Keratinocyte (primary cell): Measurements from ENCODE around the gene RENBP. TPM values are rescaled to one million over a fixed set of nuclear protein-coding genes. Genes with fewer than 3 reads are reported as not detected.

Experiments used
- DNase-seq: peaks from one replicate; pipeline ENCODE4 v3.0.0-alpha.2; 2011; ENCODE audit warnings: low read depth, missing footprints, low spot score
- FAIRE-seq: peaks from 2 replicates; lab custom pipeline; 2011; peaks lifted over from hg19 to GRCh38; lab: Jason Lieb, UNC
- H2AFZ ChIP-seq: 2 replicates; pipeline ENCODE4 v1.6.0; 2012; ENCODE audit warnings: low read length, control low read depth, inconsistent platforms; ENCODE audit not compliant: control insufficient read depth
- H3K27ac ChIP-seq: 2 replicates; pipeline ENCODE4 v1.5.1; 2011; ENCODE audit warnings: low read length; ENCODE audit not compliant: control insufficient read depth, insufficient read depth
- H3K27me3 ChIP-seq: 3 replicates; pipeline ENCODE4 v1.6.0; 2011; ENCODE audit warnings: low read length; ENCODE audit not compliant: control insufficient read depth, insufficient read depth; ENCODE audit errors: extremely low read depth
- H3K36me3 ChIP-seq, 2 experiments: 2 replicates in 1 of 2; 3 replicates in 1 of 2; pipeline ENCODE4 v1.5.1; 2011; ENCODE audit warnings: low read length in 2 of 2, mild to moderate bottlenecking in 1 of 2; ENCODE audit not compliant: control insufficient read depth in 2 of 2, insufficient read depth in 2 of 2; ENCODE audit errors: extremely low read depth in 1 of 2
- H3K4me1 ChIP-seq: 3 replicates; pipeline ENCODE4 v1.5.1; 2011; ENCODE audit warnings: low read length; ENCODE audit not compliant: control insufficient read depth, insufficient read depth; ENCODE audit errors: extremely low read depth
- H3K4me2 ChIP-seq: 3 replicates; pipeline ENCODE4 v1.6.0; 2011; ENCODE audit warnings: low read depth, low read length; ENCODE audit not compliant: control insufficient read depth, insufficient read depth; ENCODE audit errors: extremely low read depth
- H3K4me3 ChIP-seq, 3 experiments: fragments of 200-600 bp in 1 of 3; sonication (generic) in 1 of 3; 2 replicates in 2 of 3; 3 replicates in 1 of 3; pipeline ENCODE4 v1.5.1; 2011 to 2016; ENCODE audit warnings: low read length in 3 of 3, mild to moderate bottlenecking in 3 of 3, control low read depth in 2 of 3, inconsistent platforms in 1 of 3, low read depth in 1 of 3, mixed read lengths in 1 of 3, mixed run types in 1 of 3, moderate library complexity in 1 of 3; ENCODE audit not compliant: control insufficient read depth in 2 of 3, insufficient read depth in 2 of 3; ENCODE audit errors: extremely low read depth in 1 of 3
- H3K79me2 ChIP-seq: 2 replicates; pipeline ENCODE4 v1.6.0; 2012; ENCODE audit warnings: low read length; ENCODE audit not compliant: control insufficient read depth, insufficient read depth
- H3K9ac ChIP-seq: 3 replicates; pipeline ENCODE4 v1.6.0; 2011; ENCODE audit warnings: low read length; ENCODE audit not compliant: control insufficient read depth, insufficient read depth; ENCODE audit errors: extremely low read depth
- H3K9me1 ChIP-seq: 3 replicates; pipeline ENCODE4 v1.6.0; 2011; ENCODE audit warnings: low read length; ENCODE audit not compliant: control insufficient read depth, insufficient read depth; ENCODE audit errors: extremely low read depth
- H3K9me3 ChIP-seq: 2 replicates; pipeline ENCODE4 v1.5.1; 2012; ENCODE audit warnings: low read depth, low read length; ENCODE audit not compliant: control insufficient read depth
- H4K20me1 ChIP-seq: 3 replicates; pipeline ENCODE4 v1.6.0; 2011; ENCODE audit warnings: low read length; ENCODE audit not compliant: control insufficient read depth, insufficient read depth; ENCODE audit errors: extremely low read depth
- EZH2 ChIP-seq: IDR thresholded peaks from one replicate; pipeline ENCODE4 v1.6.1; 2012; ENCODE audit warnings: inconsistent platforms, mild to moderate bottlenecking, low read length, moderate library complexity
- dilution Hi-C: fragments of 300-500 bp; cut with MboI; formaldehyde crosslinking; loops from one replicate; pipeline ENCODE4 v1.7.0; 2020; ENCODE audit warnings: low sequenced_read_pairs; ENCODE audit not compliant: extremely low pct_ligation_motif_present
- polyA plus RNA-seq, 5 experiments: library from polyadenylated mRNA; depleted of rRNA in 3 of 5; stranded (reverse) in 3 of 5; stranded (forward) in 1 of 5; unstranded in 1 of 5; fragments of >200 nt; gene quantifications; 1 replicate in 1 of 5; 2 replicates in 3 of 5; 3 replicates in 1 of 5; pipeline versions ENCODE4 v1.2.1 to v1.2.3, GENCODE V29; 2011 to 2012; ENCODE audit warnings: missing spikeins in 2 of 5, low read depth in 1 of 5, low replicate concordance in 1 of 5
- TF ChIP-seq, protein P1 (sequence below), 3 experiments: IDR thresholded peaks in 1 of 3; conservative IDR thresholded peaks in 1 of 3; optimal IDR thresholded peaks in 1 of 3; 2 replicates in 2 of 3; 3 replicates in 1 of 3; pipeline versions ENCODE3 to v1.5.1; 2011; ENCODE audit warnings: low read length in 3 of 3, mild to moderate bottlenecking in 3 of 3, moderate library complexity in 2 of 3, control low read depth in 1 of 3, inconsistent platforms in 1 of 3; ENCODE audit not compliant: insufficient read depth in 2 of 3; ENCODE audit errors: extremely low read depth in 1 of 3

RENBP gene
- polyA plus RNA-seq, 1 donor (not counting 4 experiments of a cell fraction or from before 2014, with no cell fraction given), result 0.16 TPM

DNA sequence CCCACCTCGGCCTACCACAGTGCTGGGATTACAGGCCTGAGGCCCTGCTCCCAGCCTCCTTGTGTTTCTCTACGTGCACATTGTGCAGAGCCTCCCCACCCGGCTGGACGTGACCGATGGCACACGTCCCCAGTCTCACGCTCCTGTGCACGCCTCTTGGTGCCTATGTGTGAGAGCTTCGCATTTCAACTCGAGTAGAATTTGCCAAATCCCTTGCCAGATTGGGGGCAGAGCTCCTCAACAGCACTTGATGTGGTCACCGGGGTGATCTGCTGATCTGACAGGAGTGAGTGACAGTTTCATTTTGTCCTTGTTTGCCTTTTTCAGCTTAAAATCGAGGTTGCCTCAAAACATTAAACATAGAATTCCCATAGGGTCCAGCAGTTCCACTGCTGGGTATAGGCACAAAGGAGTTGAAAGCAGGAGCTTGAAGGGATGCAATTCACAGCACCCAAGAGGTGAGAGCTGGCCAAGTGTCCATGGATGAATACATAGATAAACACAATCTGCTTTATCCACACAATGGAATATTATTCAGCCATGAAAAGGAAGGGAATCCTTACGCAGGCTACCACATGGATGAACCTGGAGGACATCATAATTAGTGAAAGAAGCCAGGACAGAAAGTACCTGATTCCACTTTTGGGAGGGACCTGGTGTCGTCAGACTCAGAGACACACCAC is 45.7 kb upstream of the RENBP start:
- Histone ChIP-seq H3K27me3 (no peaks in the 10 kb centered on the region), H3K9me1 (no peaks in the 10 kb centered on the region), H4K20me1 (no peaks in the 10 kb centered on the region), H2AFZ (no peak overlapping the region), H3K4me3 (no peak overlapping the region), H3K79me2 (no peaks in the 10 kb centered on the region), H3K4me2 (no peak overlapping the region), H3K9ac (no peak overlapping the region), H3K4me1 (peaks cover 4% of the 10 kb centered on the region), H3K36me3 (no peaks in the 10 kb centered on the region), H3K27ac (no peak overlapping the region), H3K9me3 (no peaks in the 10 kb centered on the region)
- TF ChIP-seq EZH2, result no peak
- TF ChIP-seq, protein P1, sequence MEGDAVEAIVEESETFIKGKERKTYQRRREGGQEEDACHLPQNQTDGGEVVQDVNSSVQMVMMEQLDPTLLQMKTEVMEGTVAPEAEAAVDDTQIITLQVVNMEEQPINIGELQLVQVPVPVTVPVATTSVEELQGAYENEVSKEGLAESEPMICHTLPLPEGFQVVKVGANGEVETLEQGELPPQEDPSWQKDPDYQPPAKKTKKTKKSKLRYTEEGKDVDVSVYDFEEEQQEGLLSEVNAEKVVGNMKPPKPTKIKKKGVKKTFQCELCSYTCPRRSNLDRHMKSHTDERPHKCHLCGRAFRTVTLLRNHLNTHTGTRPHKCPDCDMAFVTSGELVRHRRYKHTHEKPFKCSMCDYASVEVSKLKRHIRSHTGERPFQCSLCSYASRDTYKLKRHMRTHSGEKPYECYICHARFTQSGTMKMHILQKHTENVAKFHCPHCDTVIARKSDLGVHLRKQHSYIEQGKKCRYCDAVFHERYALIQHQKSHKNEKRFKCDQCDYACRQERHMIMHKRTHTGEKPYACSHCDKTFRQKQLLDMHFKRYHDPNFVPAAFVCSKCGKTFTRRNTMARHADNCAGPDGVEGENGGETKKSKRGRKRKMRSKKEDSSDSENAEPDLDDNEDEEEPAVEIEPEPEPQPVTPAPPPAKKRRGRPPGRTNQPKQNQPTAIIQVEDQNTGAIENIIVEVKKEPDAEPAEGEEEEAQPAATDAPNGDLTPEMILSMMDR (optimal IDR thresholded peaks at IDR 0.05 in 1 of 3, IDR thresholded peaks at IDR 0.05 in 1 of 3, conservative IDR thresholded peaks at IDR 0.05 in 1 of 3; ENCODE audit: extremely low read depth in 1 of 3, insufficient read depth in 2 of 3, low read length in 3 of 3), result no peak
- no peak for FAIRE-seq
- DNase-seq, result no peak
- dilution Hi-C loops, result no loop called here

DNA sequence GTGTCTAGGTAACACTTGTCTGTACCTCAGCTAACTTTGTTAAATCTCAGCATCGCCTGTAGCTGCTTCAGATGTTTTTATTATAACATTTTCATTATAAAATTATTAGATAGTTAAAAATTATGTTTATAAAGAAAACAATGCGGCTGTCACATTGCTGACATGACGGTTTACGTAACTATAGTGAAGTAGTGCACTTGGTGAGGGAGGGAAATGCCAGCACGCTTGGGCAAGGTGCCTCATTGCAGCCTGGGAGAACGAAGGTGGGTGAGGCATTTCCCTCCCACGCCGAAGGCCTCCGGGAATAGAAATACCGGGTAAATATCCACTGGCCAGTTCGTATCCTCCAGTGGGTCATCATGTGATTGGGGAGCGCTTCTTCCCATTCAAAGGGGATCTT is 44.0 kb upstream of the RENBP start:
- Histone ChIP-seq H3K9me1 (no peaks in the 10 kb centered on the region), H3K4me3 (no peak overlapping the region), H3K27ac (no peak overlapping the region), H2AFZ (no peak overlapping the region), H3K27me3 (no peaks in the 10 kb centered on the region), H3K36me3 (no peaks in the 10 kb centered on the region), H4K20me1 (no peaks in the 10 kb centered on the region), H3K9me3 (no peaks in the 10 kb centered on the region), H3K4me2 (no peak overlapping the region), H3K4me1 (peaks cover 4% of the 10 kb centered on the region), H3K79me2 (no peaks in the 10 kb centered on the region), H3K9ac (no peak overlapping the region)
- TF ChIP-seq EZH2, result no peak
- TF ChIP-seq, protein P1 (optimal IDR thresholded peaks at IDR 0.05 in 1 of 3, IDR thresholded peaks at IDR 0.05 in 1 of 3, conservative IDR thresholded peaks at IDR 0.05 in 1 of 3; ENCODE audit: extremely low read depth in 1 of 3, insufficient read depth in 2 of 3, low read length in 3 of 3), result no peak
- dilution Hi-C loops, result no loop called here
- FAIRE-seq (no peak), DNase-seq (no peak)
